WTC11 (cell line): ENCODE results near the gene CLEC7A.

ENCODE experiments used
- ATF1 ChIP-seq: sonication (generic); formaldehyde crosslinking; IDR thresholded peaks from 2 replicates; pipeline ENCODE4 v1.8.1; 2023; ENCODE audit warnings: mild to moderate bottlenecking, moderate library complexity, missing genetic modification reagents
- CREB1 ChIP-seq: sonication (generic); formaldehyde crosslinking; IDR thresholded peaks from 2 replicates; pipeline ENCODE4 v1.8.0; 2023; ENCODE audit warnings: mild to moderate bottlenecking, missing genetic modification reagents
- CREM ChIP-seq: sonication (generic); formaldehyde crosslinking; IDR thresholded peaks from 2 replicates; pipeline ENCODE4 v1.8.1; 2022; ENCODE audit warnings: mild to moderate bottlenecking, missing genetic modification reagents, moderate library complexity
- ELF4 ChIP-seq: sonication (generic); formaldehyde crosslinking; IDR thresholded peaks from 2 replicates; pipeline ENCODE4 v1.8.1; 2022; ENCODE audit warnings: low read depth, mild to moderate bottlenecking, moderate library complexity, missing genetic modification reagents
- ESRRA ChIP-seq: sonication (generic); formaldehyde crosslinking; IDR thresholded peaks from 2 replicates; pipeline ENCODE4 v1.8.1; 2022; ENCODE audit warnings: mild to moderate bottlenecking, missing genetic modification reagents, borderline replicate concordance
- KAT7 ChIP-seq: sonication (generic); formaldehyde crosslinking; IDR thresholded peaks from 2 replicates; pipeline ENCODE4 v1.8.1; 2023; ENCODE audit warnings: missing genetic modification reagents, mild to moderate bottlenecking, borderline replicate concordance
- ZMAT4 ChIP-seq: fragments of 250-450 bp; sonication (Bioruptor Pico); IDR thresholded peaks from 2 replicates; pipeline ENCODE4 v1.9.0; 2021; ENCODE audit warnings: mild to moderate bottlenecking
- ZNF396 ChIP-seq: fragments of 250-450 bp; sonication (Bioruptor Pico); IDR thresholded peaks from 2 replicates; pipeline ENCODE4 v1.8.0; 2021; ENCODE audit warnings: mild to moderate bottlenecking, moderate library complexity, borderline replicate concordance
- TF ChIP-seq, protein P1 (sequence below): fragments of 200-600 bp; IDR thresholded peaks from 2 replicates; pipeline ENCODE4 v1.8.0; 2022; ENCODE audit warnings: antibody characterized with exemption
- TF ChIP-seq, protein P2 (sequence below): sonication (generic); formaldehyde crosslinking; IDR thresholded peaks from 2 replicates; pipeline ENCODE4 v1.8.1; 2023; ENCODE audit warnings: mild to moderate bottlenecking, moderate library complexity, missing genetic modification reagents
- TF ChIP-seq, protein P3 (sequence below): sonication (generic); formaldehyde crosslinking; IDR thresholded peaks from 2 replicates; pipeline ENCODE4 v1.8.0; 2022; ENCODE audit warnings: mild to moderate bottlenecking, missing genetic modification reagents
- TF ChIP-seq, protein P4 (sequence below): sonication (generic); formaldehyde crosslinking; IDR thresholded peaks from 2 replicates; pipeline ENCODE4 v1.8.1; 2022; ENCODE audit warnings: low read depth, missing genetic modification reagents, borderline replicate concordance
- TF ChIP-seq, protein P5 (sequence below): fragments of 250-450 bp; sonication (Bioruptor Pico); IDR thresholded peaks from 2 replicates; pipeline ENCODE4 v1.9.0; 2021; ENCODE audit warnings: moderate library complexity, mild to moderate bottlenecking, inconsistent platforms, borderline replicate concordance

- no peak for TF ChIP-seq ESRRA (CRISPR knock-in tag)
- TF ChIP-seq ZNF396 (CRISPR knock-in tag) = no peak
- no peak for TF ChIP-seq CREM (CRISPR knock-in tag)
- TF ChIP-seq, protein P1, sequence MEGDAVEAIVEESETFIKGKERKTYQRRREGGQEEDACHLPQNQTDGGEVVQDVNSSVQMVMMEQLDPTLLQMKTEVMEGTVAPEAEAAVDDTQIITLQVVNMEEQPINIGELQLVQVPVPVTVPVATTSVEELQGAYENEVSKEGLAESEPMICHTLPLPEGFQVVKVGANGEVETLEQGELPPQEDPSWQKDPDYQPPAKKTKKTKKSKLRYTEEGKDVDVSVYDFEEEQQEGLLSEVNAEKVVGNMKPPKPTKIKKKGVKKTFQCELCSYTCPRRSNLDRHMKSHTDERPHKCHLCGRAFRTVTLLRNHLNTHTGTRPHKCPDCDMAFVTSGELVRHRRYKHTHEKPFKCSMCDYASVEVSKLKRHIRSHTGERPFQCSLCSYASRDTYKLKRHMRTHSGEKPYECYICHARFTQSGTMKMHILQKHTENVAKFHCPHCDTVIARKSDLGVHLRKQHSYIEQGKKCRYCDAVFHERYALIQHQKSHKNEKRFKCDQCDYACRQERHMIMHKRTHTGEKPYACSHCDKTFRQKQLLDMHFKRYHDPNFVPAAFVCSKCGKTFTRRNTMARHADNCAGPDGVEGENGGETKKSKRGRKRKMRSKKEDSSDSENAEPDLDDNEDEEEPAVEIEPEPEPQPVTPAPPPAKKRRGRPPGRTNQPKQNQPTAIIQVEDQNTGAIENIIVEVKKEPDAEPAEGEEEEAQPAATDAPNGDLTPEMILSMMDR = no peak
- TF ChIP-seq, protein P2, sequence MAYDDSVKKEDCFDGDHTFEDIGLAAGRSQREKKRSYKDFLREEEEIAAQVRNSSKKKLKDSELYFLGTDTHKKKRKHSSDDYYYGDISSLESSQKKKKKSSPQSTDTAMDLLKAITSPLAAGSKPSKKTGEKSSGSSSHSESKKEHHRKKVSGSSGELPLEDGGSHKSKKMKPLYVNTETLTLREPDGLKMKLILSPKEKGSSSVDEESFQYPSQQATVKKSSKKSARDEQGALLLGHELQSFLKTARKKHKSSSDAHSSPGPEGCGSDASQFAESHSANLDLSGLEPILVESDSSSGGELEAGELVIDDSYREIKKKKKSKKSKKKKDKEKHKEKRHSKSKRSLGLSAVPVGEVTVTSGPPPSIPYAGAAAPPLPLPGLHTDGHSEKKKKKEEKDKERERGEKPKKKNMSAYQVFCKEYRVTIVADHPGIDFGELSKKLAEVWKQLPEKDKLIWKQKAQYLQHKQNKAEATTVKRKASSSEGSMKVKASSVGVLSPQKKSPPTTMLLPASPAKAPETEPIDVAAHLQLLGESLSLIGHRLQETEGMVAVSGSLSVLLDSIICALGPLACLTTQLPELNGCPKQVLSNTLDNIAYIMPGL = no peak
- TF ChIP-seq KAT7 = no peak
- TF ChIP-seq ATF1 (CRISPR knock-in tag) = no peak
- TF ChIP-seq, protein P3, sequence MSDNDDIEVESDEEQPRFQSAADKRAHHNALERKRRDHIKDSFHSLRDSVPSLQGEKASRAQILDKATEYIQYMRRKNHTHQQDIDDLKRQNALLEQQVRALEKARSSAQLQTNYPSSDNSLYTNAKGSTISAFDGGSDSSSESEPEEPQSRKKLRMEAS = no peak
- TF ChIP-seq, protein P4, sequence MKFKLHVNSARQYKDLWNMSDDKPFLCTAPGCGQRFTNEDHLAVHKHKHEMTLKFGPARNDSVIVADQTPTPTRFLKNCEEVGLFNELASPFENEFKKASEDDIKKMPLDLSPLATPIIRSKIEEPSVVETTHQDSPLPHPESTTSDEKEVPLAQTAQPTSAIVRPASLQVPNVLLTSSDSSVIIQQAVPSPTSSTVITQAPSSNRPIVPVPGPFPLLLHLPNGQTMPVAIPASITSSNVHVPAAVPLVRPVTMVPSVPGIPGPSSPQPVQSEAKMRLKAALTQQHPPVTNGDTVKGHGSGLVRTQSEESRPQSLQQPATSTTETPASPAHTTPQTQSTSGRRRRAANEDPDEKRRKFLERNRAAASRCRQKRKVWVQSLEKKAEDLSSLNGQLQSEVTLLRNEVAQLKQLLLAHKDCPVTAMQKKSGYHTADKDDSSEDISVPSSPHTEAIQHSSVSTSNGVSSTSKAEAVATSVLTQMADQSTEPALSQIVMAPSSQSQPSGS (CRISPR knock-in tag) = no peak
- no peak for TF ChIP-seq CREB1 (CRISPR knock-in tag)
- TF ChIP-seq ELF4 (CRISPR knock-in tag) = no peak
- TF ChIP-seq ZMAT4 = no peak
- TF ChIP-seq, protein P5, sequence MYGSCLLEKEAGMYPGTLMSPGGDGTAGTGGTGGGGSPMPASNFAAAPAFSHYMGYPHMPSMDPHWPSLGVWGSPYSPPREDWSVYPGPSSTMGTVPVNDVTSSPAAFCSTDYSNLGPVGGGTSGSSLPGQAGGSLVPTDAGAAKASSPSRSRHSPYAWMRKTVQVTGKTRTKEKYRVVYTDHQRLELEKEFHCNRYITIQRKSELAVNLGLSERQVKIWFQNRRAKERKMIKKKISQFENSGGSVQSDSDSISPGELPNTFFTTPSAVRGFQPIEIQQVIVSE = no peak
These were observed 54.5 kb downstream of the CLEC7A start for GRCh38 chr12:10075451-10075850.
